HG03469 (cell line): ENCODE data around the gene KCNJ1.

Experiments used
- ATAC-seq: cut with Tn5 transposase; IDR thresholded peaks from one replicate; pipeline ENCODE4 v1.9.1; 2021; ENCODE audit warnings: mild to moderate bottlenecking, moderate library complexity, moderate number of reproducible peaks; ENCODE audit not compliant: unreplicated experiment

Gene KCNJ1

DNA sequence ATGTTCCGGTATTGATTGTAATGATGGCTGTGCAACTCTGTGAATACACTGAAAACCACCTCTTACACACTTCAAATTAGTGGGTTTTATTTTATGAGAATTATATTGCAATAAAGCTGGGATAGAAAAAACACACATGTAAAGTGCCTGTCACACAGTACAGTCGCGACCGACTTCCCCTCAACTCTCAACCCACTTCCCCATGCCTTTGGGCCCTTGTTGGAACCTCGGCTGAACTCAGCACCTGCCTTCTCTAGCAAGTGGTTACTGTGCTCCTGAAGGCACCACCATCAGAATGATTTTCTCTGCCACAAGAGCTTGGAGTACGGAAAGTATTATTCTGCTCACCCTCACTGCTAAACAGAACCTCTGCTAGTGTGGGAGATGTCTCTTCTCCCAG, 13.5 kb downstream of the KCNJ1 start:
- ATAC-seq: no peak

DNA sequence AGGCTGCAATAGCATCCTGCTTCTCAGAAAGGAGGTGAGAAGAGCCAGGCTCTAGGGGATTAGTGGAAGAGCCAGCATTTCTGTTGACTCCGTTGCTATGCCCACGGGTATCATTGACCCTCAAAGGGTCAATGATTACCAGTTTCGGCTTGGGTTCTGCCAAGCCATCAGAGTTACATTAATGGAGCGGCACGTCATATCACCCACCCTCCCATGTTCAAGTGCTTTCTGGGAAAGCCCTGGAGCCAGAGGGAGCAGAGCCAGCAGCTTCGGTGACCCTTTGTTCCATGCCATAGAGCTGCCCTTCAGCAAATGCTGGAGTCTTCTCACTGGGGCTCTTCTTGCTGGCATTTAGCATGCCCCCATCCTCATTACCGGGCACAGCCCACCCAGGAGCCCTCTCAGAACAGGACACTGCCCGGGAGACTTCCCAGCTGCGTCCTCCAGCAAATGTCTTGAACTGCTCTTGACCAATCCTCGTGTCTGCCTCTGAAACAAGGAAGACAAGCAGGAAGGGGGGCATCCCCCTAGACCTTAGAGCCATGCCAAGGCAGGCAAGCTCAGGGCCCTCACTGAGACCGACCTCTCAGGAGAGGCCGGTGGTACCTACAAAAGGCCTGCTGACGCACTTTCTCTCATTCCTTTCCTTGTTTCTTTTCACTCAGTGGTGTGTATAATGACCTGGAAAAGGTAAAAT, 14.6 kb downstream of the KCNJ1 start:
- no peak for ATAC-seq

- ATAC-seq: peak; percentile 61
Observed at GRCh38 chr11:128848815-128849455, 18.2 kb downstream of the KCNJ1 start.

DNA sequence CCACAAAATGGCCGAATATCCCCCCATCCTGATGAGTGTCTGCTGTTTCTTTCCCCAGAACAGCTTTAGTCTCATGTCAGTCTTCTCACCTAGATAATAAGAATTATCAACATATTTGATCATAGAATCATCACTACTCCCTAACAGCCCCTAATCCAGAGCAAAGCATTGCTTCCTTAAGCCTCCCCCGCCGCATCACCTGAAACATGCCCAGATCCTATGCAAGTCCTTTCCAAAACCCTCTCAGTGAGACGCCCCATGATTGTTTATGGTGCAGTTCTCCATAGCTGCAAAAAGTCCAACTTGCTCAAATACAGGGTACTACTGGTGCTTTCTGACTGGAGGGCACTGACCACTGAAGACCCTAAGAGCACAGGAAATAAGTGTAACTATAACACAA, 20.1 kb downstream of the KCNJ1 start:
- ATAC-seq: no peak

DNA sequence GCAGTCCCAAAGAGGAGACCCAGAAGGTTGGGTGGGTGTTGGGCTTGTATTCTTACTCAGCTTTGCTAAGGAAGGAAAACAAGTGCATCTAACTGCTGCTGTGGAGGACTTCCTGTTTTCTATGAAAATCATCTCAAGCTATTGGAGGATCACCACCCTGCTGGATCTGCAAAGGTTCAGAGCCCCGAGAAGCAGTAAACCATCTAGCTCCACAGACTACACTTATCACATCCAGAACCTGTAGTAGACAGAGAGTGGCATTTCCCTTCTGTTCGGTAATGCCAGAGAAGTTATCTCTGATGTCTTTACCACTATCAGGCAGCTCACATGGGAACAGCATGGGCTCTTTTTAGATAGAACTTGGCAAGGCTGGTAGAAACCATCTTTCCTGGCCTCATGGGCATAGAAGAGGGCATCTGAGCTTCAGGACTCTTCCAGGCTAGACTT, 21.7 kb downstream of the KCNJ1 start:
- no peak for ATAC-seq

- no peak for ATAC-seq
Observed at GRCh38 chr11:128843198-128843785, 23.8 kb downstream of the KCNJ1 start.

GRCh38 chr11:128841461-128842072, 25.5 kb downstream of the KCNJ1 start:
- peak; percentile 49 for ATAC-seq

DNA sequence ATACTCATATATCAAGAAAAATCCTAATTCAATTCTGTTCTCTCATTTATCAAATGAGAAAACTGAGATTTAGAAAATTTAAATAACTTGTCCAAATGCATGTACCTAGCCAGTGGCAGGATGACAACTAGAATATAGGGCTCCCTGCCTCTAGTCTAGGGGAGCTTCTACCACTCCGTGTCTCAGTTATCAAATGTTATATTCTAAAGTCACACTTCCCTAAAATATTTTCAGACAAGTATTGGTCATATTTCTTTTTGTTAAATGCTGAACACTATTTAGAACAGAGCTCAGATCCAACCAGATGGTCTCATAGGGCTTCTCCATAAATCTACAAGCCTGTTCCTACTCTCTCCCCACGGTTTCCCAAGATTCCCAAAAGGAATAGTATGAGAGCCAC, 26.3 kb downstream of the KCNJ1 start:
- ATAC-seq: no peak

DNA sequence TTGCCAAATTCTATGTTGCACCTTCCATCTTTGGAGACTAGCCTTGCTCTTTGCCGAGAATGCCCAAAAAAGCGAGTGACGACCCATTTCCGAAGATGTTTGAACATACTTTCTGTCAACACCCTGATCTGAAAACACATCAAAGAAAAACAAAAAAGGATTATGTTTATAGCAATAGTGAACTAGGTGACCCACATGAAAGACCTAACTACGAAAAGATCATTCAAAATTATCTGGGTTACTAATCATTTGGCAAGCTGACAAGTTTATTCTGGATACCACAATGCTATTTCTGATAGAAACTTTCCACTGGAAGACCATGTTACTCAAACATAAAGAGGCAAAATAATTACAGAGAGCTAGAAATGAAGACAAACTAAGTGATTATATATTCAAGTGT, 27.0 kb downstream of the KCNJ1 start:
- no peak for ATAC-seq

GRCh38 chr11:128839081-128839480, 28.0 kb downstream of the KCNJ1 start:
- ATAC-seq: no peak

DNA sequence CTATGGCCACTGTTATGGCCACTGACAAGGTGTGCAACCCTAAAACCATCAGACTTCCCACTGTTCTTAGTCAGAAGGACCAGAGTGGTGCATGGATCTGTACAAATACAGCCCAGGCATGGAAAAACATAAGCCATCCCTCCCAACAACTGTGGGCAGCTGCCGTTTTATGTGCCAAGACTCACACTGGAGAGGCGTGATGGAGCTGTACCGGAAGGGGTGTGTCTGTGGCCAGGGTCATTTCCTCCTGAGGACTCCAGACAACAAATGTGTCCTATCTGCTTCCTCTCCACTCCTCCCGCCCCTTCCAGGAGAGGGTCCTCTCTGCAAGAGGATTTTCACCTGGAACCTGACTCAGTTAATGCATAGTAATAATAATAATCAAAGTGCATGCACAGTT, 29.5 kb downstream of the KCNJ1 start:
- ATAC-seq: no peak

- ATAC-seq: no peak
Observed at GRCh38 chr11:128835741-128836430, 31.2 kb downstream of the KCNJ1 start.

GRCh38 chr11:128834157-128834556, 32.9 kb downstream of the KCNJ1 start:
- ATAC-seq: no peak

DNA sequence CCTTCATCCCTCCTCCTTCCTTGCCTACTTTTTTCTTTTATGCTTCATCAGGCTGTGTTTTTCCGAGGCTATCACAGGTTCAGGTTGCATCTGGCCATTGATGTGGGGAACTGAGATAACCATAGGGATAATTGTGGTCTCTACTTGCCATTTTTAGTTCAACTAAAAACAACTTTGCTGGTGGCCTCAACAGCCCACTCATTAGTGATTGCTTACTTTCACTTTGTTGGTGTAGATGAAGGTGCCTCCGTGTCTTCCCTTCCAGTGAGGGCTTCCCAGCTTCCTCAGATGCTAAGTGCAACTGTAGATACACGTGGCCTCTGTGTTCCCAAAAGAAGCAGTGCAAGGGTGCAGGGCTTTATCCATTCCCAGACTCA, 35.0 kb downstream of the KCNJ1 start:
- peak; percentile 51 for ATAC-seq

DNA sequence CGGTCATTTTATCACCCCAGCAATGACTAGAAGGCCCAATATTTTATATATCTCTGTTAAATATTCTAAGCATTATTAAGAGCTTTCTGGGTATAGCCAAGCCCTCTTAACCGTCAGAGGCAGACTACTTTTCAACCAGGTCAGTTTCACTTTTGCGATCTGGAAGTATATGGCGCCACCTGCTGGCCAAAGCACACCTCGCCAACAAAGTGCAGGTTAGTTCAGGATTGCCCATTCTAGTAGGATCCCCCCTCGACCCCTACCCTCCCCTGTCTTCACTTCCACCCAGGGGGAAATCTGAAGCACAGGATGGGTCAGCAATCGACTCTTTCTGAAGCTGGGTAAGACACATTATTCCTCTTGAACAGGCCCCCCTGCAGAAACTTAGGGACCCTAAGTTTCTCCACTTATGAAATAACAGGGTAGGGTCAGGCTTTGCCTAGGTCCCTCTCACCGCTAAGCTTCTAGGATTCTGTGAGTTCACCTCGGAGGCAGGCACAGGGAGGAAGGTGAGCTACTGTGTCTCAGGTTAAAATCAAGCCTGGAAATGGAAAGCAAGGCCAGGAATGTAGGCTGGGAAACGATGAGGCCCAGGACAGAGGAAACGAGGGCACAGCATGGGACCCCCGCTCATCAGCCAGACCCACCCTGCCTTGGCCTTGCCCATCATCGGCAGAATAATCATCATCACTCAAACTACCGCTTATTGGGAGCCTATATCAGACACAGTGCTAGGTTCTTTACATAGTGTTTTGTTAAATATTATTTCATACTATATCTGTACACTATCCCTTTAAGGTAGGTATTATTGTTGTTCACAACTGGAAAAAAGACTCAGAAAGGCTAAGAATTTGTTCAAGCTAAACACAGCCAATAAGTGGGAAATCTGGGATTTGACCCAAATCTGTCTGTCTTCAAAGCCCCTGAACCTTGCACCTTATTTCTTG, 35.6 kb downstream of the KCNJ1 start:
- ATAC-seq: peak; percentile 41

- ATAC-seq: peak; percentile 22
Observed at GRCh38 chr11:128830290-128831173, 36.6 kb downstream of the KCNJ1 start.

DNA sequence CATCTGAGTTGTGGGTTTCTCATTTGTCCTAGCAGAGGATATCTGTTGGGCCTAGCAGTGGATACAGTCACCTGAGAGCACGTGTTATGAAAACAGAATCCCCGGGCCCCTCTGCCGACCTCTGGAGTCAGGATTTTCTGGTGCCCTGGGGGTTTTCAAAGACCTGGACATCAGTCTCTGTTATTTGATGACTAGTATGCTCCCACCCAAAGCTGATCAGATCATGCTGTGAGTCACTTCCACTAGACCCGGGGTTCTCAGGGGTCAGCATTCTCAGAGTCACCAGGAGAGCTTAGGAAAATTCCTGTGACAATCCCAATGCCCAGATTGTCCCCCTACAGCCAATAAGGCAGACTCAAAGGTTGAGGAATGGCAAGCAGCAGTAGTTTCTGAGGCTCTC, 38.7 kb downstream of the KCNJ1 start:
- ATAC-seq: no peak

GRCh38 chr11:128827191-128827893, 39.8 kb downstream of the KCNJ1 start:
- ATAC-seq: no peak
